Stimulated activated CD4-positive, alpha-beta T cell treated with anti-CD3 and anti-CD28 coated beads, Interleukin-2, amount 100 ng/mL, for 4 hours (primary cell): Measurements from ENCODE around the gene ACOXL.
A peak's percentile ranks its signal among the peaks of the same experiment; 100 is the strongest.

Experiments
- DNase-seq: peaks from one replicate; pipeline ENCODE4 v3.0.0-alpha.2; 2020; ENCODE audit warnings: low read depth

Gene ACOXL

DNA sequence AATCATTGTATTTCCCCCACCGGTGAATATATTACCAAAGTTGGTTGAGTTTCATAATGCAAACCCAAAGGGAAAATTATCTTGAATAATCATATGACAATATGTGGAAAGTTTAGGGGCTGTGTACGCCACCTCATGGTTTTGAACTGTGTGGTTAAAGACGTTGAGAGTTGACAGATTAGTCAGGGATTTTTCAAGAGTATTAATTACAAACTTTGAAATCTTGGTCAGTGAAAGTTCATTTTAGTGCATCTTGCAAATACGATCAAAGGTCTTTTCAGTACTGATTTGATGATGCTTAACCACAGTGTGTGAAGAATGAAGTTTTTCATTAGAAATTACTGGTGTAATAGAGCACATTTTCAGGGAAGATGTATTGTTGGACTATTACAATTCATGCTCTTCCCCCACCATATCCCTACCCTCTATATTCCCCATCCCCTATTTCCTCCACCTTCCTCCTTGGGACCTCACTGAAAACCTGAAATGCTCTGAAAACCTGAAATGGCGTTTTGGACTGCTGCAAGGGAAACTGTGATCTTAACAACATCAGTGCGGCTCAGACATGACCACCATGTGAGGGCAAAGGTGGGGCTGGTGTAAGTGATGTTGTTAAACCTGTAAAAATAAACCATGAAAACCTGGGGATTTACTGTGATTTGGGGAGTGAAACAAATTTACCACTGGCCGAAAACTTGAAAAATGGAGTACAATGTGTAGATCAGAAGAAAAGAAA, 383.8 kb downstream of the ACOXL start:
- DNase-seq: no peak

DNA sequence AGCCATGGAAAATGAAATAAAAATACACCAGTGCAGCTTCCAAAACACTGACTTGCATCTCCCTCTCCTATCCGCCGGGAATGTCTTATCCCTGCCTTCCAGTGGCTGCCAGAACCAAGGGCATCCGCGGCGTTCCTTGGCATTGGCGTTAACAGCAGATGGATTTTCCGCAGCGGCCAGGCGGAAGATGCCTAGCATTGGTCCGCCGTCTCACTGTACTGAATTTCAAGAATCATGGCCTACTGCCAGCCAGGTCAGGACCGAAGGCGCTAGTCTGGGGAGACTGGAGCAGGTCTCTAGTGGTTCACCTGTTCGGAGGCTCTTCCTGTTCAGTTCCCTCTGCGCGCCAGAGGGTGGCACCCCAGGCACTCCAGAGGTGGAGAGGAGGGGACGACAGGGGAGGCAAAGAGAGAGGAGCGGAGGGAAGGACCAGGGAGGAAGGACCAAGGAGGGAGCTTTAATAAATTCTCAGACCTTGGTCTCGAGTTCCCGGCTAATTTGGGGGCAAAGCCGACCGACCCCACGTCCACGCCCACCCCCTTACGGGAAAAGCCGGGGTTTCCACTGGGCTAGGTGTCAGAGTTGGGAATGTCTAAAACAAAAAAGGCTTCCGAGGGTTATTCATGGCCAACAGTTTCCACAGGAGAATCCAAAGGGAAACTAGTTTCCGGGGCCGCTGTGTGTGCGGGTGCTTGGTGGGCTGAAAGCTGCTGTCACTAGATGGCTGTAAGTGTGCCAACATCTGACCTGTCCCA, 384.6 kb downstream of the ACOXL start:
- DNase-seq: peak; percentile 65

DNA sequence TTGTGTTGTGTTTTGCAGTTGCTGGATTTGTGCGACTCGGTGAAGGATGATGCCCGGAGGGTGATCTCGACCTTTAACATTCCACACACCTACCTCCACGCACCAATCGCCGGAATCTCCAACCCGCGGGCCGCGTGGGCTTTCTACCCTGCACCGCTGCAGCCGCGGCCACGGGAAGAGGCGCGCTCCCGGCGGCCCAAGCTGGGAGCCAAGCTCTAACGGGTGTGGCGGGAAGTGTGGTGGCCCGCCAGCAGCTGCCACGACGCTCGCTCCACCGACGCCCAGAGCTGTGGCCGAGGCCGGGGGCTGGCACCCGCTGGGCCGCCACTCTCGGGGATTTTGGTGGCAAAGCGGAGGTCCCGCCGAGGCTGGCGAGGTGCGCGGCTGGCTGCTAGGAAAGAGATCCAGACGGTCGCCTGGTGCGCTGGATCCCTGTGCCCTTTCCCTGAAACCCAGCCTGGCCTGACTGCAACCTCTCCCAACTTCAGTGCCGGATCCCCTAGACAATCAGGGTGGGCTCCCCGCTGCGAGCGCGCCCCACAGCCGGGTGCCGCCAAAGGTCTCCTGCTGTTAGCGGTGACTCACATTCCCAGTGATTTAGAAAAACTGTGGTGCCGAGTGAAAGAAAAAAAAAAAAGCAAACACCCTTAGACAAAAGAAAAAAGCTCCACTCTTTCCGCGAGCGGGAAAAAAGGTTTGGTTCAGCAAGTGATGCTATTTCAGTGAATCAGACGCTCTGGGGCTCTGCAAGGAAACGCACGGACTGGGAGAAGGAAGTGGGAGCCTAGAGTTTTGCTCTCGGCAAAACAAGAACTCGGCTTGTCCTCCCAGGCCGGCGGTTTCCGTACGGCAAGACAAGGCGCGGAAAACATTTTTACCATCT, 385.5 kb downstream of the ACOXL start:
- no peak for DNase-seq

DNA sequence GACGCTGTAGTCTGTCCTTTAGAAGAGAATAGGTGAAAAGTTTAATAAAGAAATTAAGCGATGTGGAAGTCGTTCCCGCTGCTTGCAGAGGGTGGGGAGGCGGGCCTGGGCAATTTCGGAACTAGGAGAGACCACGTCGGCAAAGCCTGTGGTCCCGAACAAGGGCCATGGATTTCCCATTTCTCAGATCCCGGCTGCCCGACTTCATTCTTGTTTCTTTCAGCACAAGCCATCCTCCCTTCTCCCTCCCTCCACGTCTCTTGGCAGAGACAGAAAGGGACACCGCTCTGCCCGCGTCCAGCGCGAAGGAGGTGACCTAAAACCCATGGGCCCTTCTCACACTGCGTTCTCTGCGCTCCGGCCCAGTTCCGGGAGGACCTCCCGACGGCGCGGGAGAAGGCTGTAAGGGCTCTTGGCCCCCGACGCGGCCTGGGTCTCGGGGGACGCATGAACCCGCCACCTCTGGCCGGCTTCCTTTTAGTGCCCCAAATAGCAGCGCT, 386.2 kb downstream of the ACOXL start:
- DNase-seq: no peak

DNA sequence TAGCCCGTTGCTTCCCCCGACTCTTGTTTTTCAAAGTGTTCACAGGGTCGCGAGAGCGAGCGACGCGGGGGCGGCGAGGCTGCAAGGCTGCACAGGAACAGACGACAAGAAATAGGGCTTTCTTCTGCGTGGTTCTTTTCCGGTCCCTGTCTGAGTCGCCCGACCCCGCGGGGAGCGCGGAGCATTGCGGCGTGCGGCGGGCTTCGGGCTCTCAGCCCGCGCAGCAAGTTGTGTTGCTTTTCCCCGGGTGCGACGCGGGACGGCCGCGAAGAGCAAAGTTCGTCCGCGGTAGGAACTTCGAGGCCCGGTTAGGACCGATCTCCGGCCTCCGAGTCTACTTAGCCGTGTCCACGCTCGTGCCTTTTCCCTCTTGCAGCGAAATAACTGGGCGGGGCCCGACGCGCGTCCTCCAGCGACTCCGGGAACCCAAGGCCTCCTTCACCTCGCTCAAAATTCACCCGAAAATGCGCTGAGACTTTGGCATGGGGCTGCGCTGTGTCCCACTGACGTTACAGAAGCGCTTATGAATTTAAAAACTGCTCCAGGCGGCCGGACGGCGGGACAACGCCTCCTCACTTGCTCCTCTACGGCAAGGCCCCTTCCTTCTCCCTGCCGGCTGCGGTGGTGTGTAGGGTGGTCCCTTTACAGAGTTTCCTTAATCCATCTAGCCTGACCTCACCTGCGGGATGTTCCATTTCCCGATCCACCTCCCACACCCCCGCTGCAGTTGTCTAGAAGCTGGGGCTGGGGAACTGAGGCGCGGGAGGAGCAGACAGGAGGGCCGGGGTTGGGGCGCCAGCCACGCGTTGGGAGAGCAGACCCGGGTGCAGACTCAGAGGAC, 386.8 kb downstream of the ACOXL start:
- no peak for DNase-seq

DNA sequence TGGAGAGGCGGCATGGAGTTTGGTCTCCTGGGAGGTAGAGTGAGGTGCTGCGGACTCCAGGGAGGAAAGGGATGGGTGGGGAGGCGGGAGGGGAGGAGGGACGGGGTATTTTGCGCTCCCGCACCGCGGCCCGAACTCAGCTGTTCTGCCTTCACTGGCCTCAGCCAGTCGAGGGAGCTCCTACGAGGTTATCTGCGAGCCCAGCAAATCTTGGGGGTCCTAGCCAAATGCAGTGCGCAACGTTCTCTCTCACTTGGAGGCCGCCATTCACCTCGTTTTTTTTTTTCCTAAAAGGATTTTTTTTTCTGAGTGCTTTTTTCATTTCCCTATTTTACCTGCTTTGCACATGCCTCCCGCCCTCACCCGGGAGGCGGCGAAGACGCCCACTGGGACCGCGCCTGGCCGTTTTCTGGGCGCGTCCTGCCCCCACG, 387.5 kb downstream of the ACOXL start:
- no peak for DNase-seq

DNA sequence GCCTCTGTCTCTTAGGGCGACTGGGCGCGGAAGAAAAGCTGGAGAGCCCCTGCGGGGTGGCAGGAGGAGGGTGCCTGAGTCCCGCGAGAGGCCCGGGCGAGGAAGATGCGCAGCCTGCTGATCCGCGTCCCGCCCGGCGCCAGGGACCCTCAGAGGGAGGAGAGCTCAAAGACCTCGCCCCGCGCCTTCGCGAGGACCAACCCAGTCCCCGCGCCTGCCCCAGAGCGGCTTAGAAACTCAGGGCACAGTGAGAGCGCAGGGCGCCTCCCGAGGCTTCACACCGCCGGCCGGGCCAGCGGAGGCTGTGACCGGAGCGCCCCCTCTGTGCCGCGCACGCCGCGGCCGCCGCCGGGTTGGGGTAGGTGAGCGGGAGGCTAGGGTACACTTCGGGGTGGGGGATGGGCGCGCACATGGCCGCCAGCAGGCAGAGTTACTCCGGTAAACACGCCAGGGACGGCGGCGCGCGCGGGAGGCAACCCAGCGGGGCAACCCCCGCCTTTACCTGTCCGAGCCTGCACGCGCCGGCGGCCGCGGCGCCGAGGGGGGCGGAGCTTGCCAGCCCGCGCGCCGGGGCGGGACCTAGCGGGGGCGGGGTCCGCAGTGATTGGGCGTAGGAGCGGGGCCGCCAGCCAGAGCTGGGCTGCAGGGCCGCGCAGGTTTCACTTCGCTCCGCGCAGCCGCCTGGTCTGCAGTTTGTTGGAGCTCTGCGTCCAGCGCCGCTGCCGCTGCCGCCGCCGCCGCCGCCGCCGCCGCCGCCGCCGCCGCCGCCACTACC, 388.1 kb downstream of the ACOXL start, which contains the start of gene BCL2L11:
Gene BCL2L11, plus strand, starts transcription at position 662 of the 775 bp plus-strand sequence. CDS start 2,832 bp downstream, outside the sequence.
- peak; percentile 89 for DNase-seq

DNA sequence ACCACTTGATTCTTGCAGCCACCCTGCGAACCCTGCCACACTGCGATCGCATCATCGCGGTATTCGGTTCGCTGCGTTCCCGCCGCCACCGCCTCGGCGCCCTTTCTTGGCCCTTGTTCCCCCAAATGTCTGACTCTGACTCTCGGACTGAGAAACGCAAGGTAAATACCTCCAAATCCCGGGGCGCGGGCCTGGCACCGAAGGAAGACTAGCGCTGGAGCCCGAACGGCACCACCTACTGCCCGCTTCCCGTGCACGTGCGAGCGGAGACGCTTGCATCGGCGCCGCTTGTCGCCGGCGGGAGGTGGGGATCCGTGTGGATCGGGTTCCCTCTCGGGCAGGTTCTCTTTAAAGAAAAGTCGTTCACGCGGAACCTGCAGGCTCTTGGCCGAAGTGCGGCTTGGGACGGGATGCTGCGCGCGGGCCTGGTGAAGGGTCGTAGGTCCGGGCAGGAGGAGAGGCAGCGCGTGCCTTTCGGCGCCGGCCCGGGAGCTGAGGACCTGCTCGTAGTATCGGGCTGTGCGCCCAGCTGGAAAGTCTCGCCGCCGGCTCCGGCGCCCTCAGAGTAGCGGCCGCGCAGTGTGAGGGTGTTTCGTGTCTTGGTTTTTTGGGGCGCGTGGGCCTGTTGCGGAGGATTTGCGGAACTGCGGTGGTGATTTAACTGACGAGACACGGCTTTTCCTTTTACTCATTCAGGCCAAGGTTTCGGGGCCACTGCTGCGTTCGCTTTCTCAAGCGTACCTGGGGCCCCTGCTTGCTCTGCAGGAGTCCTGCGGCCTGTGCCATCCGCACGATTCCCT, 388.9 kb downstream of the ACOXL start:
- no peak for DNase-seq

DNA sequence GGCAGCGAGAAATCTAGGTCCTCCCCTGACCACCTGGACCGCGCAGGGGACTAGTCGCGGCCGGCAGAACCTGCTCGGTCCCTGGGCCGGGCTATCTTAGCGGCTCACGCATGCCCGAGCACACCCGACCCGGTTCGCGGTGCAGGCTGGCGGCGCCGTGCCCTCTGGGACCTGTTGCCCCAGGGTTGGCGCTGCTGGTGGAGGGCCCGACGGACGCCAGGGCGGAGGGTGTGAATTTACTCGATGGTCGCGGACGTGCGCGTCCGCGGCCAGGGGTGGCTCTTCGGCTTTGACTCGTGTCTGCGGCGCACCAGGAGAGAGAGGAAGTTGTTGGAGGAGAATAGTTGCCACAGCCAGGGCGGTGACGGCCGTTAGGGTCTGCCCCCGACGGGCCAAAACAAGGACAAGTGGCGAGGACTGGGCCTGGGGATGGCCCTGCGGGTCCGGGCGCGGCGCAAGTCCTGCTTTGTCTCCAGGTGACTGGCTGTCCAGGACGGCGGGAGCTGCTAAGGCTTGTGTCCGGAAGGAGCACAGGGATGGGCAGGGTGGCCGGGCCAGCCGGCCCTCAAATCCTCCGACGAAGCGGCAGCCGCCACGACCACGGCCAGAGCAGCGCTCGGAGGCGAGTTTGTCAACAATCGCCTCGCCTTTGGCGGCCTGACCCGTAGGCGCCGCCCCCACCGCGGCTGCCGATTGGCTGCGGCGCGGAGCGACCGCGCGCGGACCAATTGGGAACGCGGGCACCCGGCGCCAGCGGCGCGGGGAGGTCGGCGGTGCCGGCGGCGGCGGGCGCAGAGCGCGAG, 389.7 kb downstream of the ACOXL start:
- peak; percentile 65 for DNase-seq

DNA sequence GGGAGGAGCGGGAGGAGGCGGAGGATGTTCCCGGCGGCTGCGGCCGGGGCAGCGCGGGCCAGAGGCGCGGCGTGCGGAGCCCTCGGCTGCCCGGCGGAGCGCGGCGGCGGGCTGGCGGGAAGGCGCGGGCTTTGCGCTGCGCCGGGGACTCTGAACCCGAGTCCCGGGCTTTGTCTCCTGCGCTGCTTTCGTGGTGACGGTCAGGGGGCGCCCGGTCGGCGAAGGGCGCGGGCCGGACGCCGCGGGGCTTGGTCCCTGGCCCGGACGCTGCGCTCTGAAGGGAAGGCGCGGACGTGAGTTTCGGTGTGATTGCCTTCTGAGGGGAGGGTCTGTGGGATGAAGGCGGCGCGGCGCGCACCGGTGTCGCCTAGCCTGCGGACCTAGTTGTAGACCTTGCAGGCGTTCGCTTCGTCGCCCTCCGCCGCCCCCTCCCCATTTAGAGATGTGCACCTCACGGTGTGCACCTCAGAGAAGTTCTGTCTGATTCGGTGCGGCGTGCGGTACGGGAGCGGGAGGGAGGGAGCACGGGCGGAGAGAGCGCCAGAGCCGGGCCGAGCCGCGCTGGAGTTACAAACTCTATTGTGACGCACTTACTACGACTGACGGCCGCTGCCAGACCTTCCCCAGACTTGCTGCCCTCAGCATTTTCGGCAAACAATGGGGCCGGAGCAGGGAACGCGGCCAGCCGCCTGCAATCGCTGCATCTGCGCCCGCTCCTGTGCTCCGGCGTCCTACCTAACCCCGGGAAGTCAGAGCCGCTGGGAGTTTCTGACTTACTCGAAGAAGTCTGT, 390.5 kb downstream of the ACOXL start:
- no peak for DNase-seq

DNA sequence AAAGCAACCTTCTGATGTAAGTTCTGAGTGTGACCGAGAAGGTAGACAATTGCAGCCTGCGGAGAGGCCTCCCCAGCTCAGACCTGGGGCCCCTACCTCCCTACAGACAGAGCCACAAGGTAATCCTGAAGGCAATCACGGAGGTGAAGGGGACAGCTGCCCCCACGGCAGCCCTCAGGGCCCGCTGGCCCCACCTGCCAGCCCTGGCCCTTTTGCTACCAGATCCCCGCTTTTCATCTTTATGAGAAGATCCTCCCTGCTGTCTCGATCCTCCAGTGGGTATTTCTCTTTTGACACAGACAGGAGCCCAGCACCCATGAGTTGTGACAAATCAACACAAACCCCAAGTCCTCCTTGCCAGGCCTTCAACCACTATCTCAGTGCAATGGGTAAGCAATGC, 391.4 kb downstream of the ACOXL start:
- no peak for DNase-seq

DNA sequence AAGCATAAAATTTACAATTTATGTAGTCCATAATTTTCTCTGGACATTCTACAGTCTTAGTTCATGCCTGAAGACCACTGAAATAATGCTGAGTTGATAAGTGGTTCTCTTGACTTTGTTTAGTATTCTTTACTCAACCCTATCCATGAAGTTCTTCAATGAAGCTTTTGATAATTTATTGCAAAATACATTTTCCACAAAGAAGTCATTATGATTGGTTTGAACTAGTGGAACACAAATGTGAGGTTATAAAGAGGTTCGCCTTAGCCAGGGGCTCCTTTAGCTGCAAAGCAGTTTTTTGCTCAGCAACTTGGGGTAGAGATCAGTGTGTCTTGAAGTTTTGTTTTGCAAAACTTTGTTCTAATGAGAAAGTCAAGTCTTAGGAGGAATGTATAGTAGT, 394.2 kb downstream of the ACOXL start:
- no peak for DNase-seq

DNA sequence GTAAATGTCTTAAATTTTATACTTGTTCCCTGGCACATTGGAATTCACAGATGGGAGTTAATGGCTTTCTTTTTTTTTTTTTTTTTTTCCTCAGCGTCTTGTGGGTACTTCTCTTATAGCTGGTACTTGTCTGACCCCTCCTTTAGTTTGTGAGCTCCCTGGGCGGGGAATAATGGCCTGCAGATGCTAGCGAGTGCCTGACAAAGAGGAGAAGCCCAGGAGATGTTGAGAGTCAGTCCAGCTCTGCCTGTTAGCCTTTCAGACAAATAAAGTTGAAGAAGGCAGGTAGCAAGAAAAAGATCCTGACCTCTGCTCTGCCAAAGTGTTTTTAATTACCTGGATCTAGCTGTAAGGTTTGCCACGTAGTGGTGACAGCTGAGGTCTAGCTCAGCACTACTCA, 395.0 kb downstream of the ACOXL start:
- no peak for DNase-seq

DNA sequence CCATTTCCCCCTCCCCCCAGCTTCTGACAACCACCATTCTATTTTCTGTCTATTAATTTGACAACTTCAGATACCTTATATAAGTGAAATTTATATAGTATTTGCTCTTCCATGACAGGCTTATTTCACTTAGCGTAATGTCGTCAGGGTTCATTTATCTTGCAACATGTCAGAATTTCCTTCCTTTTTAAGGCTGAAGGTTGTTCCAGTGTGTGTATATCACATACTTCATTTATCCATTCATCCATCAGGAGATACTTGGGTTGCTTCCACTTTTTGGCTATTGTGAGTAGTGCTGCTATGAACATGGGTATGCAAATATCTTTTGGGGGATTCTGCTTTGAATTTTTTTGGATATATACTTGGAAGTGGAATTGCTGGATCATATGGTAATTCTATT, 395.7 kb downstream of the ACOXL start:
- no peak for DNase-seq

DNA sequence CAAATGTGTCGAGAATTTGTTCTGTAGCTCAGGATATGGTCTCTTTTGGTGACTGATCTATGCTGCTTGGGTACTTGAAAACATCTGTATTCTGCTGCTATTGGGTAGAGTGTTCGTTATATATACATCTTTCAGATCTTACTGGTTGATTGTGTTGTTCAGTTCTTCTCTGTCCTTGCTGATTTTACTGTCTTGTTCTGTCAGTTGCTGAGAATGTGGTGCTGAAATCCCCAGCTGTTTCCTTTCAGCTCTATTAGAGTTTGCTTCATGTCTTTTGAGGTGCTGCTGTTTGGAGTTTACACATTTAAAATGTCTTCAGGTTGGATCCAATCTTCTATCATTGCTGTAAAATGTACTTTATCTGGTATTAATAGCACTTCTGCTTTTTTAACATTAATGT, 401.2 kb downstream of the ACOXL start:
- no peak for DNase-seq

DNA sequence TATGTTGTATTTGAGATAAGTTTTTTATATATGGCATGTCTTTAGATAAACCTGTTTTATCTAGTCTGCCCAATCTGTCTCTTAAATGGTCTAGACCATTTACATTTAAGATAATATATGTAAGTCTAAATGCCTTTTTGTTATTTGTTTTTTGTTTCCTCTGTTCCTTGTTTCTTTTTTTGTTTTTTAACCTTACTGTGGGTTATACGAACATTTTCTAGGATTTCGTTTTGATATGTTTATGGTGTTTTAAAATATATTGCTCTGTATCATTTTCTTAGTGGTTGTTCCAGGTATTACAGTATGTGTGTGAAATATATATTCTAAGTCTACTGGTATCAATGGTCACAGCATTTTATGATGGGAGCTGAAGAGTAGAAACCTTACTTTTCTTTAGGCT, 401.7 kb downstream of the ACOXL start:
- no peak for DNase-seq

DNA sequence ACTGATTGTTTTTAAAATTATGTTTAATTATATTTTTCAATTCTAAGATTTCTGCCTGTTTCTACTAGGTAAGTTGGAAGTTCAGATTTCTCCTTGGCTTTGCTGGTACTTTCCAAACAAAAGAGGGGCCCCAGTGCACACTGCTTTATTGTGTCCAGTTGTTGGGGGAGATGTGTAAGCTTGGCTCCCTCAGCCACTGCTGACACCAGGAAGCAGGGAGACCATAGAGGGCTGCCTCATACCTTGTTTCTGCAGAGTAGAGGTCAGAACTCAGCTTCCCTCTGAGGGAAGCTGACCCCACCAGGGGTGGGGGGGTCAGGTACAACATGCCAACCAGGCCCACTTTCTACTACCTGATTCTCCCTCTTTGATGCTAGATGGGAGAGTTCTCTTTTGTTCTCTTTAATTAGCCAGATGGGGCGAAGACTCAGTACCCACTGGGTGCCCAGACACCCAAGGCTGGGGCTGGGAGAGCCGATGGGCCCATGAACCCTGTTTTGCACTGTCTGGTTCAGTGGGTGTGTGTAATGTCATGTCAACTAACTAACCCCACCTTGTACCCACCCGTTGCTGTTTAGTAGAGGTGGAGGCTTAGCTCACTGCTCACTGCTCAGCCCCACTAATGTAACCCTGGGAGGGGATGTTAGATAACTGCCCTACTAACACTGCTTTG, 403.0 kb downstream of the ACOXL start:
- no peak for DNase-seq

DNA sequence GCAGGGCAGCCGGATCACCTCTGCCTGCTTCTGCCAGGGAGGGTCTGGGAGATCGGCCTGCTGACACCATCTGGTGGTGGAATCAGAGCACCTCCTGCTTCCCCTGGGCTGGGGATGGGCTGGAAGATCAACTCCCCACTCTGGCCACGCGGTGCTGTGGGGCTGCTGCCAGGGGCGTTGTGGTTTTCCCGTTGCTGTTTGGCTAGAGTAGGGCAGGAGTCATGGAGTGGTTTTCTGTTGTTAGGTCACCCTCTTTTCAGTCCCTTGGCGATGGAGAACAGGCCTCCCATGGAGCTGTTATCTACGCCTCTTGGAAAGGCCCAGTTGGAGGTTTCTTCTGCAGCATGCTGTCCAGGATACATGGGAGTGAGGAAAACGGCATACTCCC, 403.5 kb downstream of the ACOXL start:
- no peak for DNase-seq
